WTC11 (cell line): ENCODE data around the gene P3H2.

Experiments
- MYBL2 ChIP-seq: sonication (generic); formaldehyde crosslinking; IDR thresholded peaks from 2 replicates; pipeline ENCODE4 v1.8.1; 2023; ENCODE audit warnings: mild to moderate bottlenecking, moderate library complexity, missing genetic modification reagents
- NR3C1 ChIP-seq: sonication (generic); formaldehyde crosslinking; conservative IDR thresholded peaks from 2 replicates; pipeline ENCODE4 v1.8.1; 2023; ENCODE audit warnings: low read depth, mild to moderate bottlenecking, missing genetic modification reagents
- TF ChIP-seq, protein P1 (sequence below): sonication (generic); formaldehyde crosslinking; IDR thresholded peaks from 2 replicates; pipeline ENCODE4 v1.8.0; 2023; ENCODE audit warnings: missing genetic modification reagents

DNA sequence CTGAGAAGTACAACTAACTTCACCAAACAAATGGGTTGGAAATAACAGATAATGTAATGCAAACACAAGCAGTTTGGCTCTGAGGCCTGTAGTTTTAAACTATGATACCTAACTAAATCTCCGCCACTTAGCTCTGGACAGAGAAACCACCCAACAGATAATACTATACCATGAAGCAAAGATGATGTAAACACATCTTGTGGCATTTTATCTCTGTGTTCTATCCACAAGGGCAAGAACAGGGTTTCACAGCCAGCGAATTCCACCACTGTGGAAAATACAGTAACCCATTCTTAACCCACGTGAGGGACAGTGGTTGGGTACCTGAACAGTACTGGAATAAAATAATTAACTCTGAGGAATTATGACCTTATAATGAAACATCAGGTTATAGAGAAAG lies 93.6 kb downstream of the P3H2 start:
- TF ChIP-seq, protein P1, sequence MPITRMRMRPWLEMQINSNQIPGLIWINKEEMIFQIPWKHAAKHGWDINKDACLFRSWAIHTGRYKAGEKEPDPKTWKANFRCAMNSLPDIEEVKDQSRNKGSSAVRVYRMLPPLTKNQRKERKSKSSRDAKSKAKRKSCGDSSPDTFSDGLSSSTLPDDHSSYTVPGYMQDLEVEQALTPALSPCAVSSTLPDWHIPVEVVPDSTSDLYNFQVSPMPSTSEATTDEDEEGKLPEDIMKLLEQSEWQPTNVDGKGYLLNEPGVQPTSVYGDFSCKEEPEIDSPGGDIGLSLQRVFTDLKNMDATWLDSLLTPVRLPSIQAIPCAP (CRISPR knock-in tag): no peak
- TF ChIP-seq MYBL2 (CRISPR knock-in tag): no peak
- TF ChIP-seq NR3C1 (CRISPR knock-in tag): no peak
